ELF-1 (cell line): Measurements from ENCODE around the gene PEAK3.
"Not testable (repeated sequence)": the region's sequence is repeated elsewhere in the genome, so short reads cannot be mapped to it uniquely, and the experiment has no call there.

Source experiments
- DNase-seq: peaks from one replicate; pipeline ENCODE4 v3.0.0-alpha.2; 2016; ENCODE audit warnings: low read depth, low spot score

Gene PEAK3

GRCh38 chr19:2289714-2290435 is 7.9 kb upstream of the PEAK3 start:
- no peak for DNase-seq

DNA sequence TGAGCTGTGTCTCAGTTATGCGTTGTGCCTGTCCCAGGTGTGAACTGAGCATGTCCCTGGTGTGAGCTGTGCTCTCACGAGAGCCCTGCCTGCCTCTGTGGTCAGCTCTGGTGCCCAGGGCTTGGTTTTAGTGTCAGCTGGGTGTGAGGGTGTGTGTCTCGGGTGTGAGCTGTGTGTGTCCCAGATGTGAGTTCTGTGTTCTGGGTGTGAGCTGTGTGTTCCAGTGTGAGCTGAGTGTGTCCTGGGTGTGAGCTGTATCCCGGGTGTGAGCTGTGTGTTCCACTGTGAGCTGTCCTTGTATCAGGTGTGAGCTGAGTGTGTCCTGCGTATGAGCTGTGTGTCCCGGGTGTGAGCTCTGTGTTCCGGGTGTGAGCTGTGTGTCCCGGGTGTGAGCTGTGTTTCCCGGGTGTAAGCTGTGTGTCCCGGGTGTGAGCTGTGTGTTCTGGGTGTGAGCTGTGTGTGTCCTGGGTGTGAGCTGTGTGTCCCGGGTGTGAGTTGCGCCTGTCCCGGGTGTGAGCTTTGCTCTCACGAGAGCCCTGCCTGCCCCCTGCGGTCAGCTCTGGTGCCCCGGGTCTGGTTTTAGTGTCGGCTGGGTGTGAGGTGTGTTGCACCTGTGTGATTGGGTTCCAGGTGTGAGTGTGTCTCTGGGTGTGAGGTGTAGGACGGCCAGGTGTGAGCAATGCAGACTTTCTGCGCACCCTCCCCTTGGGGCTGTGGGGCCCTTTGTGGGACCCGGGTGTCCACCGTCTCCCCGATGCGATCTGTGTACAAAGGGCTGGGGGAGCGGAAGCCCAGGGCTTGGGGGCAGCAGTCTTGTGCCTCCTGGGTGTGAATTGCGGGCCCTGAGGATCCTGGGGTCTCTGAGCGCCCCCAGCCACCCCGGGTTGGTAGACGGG is 7.1 kb upstream of the PEAK3 start:
- no peak for DNase-seq

DNA sequence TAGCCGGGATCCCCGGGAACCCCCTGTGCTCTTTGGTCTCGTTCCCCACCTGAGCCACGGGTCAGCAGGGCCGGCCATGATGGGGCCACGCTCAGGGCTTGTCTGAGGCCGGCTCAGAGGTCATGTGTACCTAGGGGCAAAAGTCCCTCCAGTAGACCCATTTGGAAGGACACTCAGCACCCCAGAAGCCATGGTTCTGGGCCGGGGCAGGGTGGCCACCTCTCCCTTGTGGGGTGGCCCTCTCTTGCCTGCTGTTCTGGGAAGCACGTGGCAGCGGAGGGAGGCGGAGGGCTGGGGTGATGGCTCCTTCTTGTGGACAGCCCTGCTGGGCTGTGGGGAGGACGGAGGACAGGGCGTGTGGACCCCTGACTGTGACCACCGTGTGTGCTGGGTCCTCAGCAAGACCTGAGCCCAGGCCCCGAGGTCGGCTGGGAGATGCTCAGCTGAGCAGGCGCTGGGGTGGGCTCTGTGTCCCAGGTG is 6.4 kb upstream of the PEAK3 start:
- DNase-seq, result no peak

GRCh38 chr19:2287585-2288337 is 5.8 kb upstream of the PEAK3 start:
- DNase-seq, result no peak

GRCh38 chr19:2286402-2287140 is 4.6 kb upstream of the PEAK3 start:
- no peak for DNase-seq

DNA sequence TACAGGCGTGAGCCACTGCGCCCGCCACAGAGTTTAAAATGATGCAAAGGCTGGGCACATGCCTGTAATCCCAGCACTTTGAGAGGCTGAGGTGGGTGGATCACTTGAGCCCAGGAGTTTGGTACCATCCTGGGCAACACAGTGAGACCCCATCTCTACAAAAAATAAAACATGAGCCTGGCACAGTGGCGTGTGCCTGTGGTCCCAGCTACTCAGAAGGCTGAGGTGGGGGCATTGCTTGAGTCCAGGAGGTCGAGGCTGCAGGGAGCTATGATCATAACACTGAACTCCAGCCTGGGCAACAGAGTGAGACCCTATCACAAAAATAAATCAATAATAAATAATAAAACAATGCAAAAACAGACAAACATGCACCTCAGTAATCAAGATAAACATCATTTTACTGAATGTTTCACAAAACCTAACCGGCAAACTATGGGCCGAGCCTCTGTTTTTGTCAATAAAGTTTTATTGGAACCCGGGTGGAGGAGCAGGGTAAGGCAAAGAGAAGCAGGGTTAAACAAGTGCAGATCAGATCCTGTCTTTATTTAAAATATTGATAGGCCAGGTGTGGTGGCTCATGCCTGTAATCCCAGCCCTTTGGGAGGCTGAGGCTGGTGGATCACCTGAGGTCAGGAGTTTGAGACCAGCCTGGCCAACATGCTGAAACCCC is 2.0 kb upstream of the PEAK3 start:
- no peak for DNase-seq

- no peak for DNase-seq
Measured at GRCh38 chr19:2282862-2283237, 875 bp upstream of the PEAK3 start.

GRCh38 chr19:2281265-2282061 is 512 bp downstream of the PEAK3 start:
- not testable (repeated sequence) for DNase-seq

DNA sequence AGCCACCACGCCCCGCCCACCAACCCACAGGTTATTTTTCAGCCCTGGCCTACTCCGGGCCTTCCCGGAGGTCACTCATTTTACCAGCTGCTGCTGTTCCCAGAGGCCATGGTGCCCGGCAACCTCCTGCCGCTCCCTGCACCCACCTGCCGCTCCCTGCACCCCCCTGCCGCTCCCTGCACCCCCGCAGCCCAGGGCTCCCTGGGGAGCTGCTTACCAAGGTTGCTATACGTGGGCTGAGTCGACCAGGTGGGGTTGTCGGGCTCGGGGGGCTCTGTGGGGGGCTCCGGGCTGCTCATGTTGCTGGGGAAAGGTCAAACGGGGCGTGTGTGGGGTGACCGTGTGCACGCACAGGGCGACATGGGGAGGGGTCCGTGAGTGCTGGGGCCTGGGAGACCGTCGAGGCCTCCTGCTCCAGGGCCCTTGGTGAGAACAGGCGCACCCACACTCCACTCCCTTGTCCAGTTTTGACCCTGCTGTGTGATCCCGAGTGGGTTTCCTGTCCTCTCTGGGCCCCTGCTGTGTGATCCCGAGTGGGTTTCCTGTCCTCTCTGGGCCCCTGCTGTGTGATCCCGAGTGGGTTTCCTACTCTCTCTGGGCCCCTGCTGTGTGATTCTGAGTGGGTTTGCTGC is 1.2 kb downstream of the PEAK3 start:
- no peak for DNase-seq

- DNase-seq, result no peak
Measured at GRCh38 chr19:2278459-2279158, 3.4 kb downstream of the PEAK3 start.

DNA sequence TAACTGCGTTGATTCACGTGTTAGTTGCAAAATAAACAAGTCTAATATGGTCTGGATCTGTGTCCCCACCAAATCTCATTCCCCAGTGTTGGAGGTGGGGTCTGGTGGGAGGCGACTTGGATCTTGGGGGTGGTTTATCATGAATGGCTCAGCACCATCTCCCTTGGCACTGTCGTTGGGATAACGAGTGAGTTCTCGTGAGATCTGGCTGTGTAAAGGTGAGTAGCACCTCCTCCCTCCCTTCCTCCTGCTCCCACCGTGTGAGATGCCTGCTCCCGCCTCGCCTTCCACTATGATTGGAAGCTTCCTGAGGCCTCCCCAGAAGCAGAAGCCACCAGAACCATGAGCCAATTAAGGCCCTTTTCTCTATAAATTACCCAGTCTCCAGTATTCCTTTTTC is 4.8 kb downstream of the PEAK3 start:
- no peak for DNase-seq

GRCh38 chr19:2276429-2276986 is 5.5 kb downstream of the PEAK3 start:
- no peak for DNase-seq

- no peak for DNase-seq
Measured at GRCh38 chr19:2275588-2276428, 6.2 kb downstream of the PEAK3 start.

- peak; percentile 84 for DNase-seq
Measured at GRCh38 chr19:2274931-2275535, 6.9 kb downstream of the PEAK3 start.

- DNase-seq, result no peak
Measured at GRCh38 chr19:2274185-2274711, 7.7 kb downstream of the PEAK3 start.

- peak; percentile 96 for DNase-seq
Measured at GRCh38 chr19:2273356-2274184, 8.4 kb downstream of the PEAK3 start.
